ENCODE results near the gene ZFPL1.
A peak's percentile ranks its signal among the peaks of the same experiment; 100 is the strongest.

The ZFPL1 gene

DNA sequence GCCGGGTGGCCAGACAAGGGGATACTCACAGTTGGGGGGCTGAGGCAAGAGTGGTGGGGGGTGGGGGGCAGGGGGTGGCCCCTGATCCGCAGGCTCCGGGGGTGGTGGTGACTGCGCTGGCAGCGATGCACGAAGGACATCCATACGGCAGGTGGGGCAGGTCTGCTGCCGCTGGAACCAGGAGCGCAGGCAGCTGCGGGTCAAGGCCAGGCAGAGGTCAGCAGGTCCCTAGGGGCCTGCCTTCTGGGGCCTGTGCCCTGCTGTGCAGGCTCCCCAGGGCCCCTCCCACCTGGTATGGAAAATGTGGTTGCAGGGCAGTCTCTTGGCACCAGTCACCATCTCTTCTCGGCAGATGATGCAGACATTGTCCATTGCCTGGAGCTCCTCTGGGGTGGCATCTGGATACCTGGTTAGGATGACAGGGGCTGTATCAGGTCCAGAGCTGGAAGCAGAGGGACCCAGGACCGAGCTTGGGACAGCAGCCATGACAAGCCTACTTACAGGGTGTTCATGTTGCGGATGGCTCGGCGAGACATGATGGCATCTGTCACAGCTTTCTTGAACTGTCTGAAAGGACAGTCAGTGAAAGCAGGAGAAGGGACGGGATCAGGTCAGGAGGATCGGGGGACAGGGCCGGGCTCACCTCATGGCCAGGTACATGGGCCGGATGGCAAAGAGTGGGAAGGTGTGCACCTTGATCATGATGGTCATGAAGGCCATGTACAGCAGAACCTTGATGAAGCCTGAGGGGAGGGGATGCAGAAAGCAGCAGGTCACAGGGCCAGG, 46.8 kb downstream of the ZFPL1 start:
- DNase-seq, result no peak

DNA sequence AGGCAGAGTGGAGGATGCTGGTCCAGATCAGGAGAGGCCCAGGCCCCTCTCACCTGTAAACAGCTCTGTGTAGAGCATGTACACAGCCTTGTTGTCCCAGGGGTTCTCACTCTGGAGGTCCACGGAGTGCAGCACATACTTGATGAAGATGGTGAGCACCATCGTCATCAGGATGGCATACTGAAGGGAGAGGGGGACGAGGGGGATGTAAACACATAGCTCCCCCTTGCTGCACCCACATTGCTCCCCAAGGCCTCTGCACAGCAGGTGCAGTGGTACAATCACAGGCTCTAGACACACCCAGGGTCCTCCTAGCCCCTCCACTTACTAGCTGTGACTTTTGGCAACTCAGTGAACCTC, 47.4 kb downstream of the ZFPL1 start:
- DNase-seq, result no peak

DNA sequence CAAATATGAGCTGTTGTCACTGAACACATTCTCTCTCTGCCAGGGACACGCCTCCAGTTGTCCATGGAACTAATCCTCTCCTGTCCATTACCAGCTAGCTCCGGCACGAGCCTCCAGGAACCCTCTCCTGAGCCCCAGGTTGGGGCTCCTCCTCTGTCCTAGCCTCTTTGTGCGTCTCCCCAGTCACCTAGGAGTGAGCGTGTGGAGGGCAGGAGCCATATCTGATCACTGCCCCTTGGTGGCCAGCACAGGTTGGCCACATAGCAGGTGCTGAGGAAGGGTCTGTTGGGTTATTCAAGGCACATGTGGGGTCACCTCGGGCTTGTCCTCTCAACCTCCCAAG, 47.8 kb downstream of the ZFPL1 start:
- no peak for DNase-seq

DNA sequence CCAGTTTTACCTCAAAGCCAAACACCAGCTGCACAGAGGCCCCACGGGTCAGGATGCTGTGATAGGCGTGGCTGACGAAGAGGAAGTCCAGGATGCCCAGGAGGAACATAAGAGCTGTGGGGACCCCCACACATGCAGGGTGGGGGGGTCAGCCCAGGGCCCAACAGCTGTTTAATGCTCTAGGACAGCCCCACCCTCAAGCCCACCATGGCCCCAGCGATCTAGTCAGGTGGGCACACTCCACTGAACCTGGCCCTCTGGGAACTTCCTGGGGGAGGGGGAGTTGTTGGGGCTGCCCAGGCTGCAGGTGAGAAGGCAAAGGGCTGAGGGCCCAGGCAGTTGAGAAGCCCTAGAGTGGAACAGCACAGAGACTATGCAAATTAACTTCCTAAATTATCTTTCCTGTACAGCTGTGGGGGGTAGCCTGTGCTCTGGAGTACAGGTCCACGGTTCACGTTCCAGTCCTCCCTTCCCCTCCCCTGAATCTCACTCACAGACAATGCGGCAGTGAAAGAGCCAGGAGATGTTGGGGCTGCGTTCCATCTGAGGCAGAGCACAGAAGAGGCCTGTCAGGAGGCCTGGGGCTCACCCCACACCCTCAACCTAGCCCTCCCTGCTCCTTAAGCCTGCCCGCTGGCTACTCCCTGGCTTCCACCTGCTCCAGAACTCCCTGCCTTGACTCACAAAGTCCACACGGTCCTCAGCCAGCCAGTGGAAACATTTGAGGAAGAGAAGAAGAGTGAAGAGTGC, 48.4 kb downstream of the ZFPL1 start:
- DNase-seq, result no peak

DNA sequence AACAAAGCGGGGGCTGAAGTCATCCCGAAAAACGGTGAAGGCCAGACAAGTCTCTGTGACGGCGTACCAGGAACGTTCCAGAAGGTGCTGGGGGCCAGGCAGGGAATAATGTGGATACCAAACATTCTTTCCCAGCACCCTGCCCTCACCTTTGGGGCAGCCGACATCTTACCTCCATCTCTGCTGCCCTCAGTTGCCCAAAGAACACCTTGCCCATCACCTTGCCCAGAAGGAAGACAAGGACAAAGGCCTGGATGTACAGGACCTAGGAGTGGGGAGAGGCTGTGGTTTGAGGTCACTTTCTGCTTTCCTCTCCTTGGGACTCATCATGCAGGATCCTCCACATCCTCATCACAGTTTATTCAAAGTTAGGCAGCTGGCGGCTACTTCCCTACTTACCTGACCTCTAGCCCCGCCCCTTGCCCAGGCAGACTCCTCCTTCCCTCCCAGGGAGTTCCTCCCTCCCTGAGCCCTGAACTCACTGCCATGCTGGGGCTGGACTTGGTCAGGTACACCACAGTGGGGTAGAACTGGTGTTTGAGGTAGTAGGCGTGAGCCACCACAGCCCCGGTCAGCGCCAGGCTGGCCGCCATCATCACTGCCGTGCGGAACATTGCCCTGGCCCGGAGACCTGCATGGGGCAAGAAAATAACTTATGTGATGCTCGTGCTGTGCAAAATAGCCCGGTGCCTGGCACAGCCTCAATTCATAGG, 49.1 kb downstream of the ZFPL1 start:
- DNase-seq, result peak; percentile 61

DNA sequence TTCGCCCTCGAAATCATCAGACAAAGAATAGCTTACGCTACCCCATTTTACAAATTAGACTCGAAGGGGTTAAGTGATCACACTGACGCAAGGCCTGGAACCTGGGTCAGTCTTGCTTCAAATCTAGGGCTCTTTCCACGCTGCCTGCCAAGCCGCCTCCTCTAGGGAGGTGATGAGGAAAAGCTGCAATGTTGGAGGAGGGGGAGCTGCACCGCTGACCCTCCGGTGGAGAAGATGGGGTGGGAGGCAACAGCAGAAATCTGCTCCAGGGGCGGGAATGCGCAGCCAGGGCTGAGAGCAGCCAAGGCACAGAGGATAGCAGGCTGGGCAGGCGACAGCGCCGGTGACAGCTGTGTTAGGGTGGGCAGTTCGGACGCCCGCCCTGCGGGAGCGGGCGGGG, 49.7 kb downstream of the ZFPL1 start:
- DNase-seq, result no peak

DNA sequence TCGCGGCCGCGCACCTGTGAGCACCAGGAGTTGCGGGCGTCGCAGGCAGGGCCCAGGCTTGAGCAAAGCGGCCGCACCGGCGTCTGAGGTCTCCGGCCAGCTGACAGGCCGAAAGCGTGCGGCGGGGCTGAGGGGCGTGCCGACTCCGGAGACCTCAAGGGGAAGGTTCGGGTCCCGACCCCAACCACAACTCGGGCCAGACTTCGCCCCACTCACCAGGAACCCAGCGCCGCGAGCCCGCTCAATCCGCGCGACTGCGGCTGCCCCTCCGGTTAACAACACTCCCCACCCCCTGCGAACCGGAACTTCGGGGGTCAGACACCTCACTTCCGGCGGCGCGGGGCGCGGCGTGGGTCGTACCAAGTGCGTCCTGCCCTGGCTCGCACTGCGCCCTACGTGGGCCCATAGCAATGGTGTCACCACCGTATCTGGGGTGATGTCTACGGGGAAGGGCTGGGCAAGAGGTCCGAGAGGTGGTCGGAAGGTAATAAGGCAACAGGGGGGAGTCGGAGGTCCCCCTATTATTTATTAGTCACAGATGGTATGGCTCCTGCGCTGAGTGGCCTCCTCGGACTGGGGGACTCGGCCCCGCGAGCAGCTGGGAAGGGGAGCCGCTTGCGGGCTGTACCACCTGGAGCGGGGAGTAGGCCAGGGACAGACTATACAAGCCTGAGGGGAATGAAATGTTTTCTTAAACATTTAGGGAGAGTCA, 50.4 kb downstream of the ZFPL1 start, which contains the start of gene SYVN1:
Gene SYVN1 (minus strand): TSS at position 280 of the 712 bp plus-strand sequence. CDS start 918 bp downstream, outside the sequence.
- peak; percentile 93 for DNase-seq

DNA sequence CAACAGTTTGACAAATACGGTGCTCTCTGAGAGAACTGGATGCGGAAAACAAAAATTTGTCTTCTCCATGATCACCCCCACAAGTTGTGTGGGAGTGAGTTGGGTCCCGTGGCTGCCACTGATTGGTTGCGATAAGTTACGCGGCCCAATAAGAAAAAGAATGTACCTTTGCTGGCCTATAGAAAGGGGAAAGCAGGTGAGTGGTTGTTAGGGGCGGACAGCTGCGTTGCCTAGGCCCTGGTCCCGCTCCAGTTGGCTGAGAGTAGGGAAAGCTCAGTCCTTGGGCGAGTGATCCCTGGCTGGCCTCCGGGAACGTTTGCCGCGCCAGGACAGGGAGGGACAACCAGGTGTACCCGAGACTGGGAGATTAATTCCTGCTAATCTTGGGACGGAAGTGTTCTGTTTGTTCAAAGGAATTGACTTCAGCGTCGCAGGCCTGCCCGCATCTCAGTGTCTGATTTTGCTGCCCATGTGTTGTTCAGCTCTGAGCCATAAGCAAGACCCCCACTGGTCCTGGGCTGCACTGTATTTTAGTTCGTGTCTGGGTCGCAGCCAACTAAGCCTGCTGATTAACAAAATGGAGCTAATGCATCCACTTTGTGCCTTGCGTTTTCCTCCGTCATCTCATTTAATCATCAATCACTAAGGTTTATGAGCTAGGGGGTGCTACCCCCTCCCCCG, 51.1 kb downstream of the ZFPL1 start:
- peak; percentile 94 for DNase-seq

DNA sequence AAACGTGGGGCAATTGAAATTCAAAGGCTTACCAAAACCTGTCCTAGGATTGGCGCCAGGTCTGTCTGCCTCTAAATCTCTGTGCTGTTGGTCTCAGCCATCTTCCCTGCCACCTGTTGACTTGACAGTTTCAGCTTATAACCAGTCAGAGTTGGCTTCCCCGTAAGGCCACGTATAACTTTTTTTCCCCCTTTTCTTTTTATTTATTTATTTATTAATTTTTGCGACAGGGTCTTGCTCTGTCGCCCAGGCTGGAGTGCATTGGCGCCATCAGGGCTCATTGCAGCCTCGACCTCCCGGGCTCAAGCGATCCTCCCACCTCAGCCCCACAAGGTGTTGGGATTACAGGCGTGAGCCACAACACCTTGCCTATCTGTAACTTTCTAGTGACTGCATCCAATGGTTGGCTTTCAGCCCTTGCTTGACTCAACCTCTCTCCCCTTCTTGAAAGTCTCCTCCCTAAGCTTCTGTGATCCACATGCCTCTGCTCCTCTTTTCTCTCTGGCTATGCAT, 51.7 kb downstream of the ZFPL1 start:
- no peak for DNase-seq

DNA sequence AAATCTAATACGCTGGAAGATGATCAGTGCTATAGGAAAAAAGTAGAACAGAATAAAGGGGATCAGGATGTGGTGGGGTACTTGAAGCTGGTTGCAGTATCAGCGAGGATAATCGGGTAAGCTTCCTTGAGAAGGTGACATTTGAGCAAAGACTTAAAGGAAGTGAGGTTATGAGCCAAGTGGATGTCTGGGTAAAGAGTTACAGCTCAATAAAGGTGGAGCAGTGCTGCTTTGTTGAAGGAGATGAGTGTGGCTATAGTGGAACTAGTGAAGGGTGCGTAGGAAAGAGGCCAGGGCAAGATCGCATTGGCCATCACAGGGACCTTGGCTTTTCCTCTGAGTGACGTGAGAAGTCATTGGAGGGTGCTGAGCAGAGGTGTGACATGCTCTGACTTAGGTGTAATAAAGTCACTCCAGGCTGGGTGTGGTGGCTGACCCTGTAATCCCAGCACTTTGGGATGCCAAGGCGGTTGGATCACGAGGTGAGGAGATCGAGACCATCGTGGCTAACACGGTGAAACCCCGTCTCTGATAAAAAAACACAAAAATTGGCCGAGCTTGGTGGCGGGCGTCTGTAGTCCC, 52.6 kb downstream of the ZFPL1 start:
- no peak for DNase-seq

All from CD4-positive, alpha-beta T cell treated with Interleukin-10 for 1 hour (primary cell).